ENCODE data around the gene RHBDD3. TPM values are rescaled to one million over a fixed set of nuclear protein-coding genes. Genes with fewer than 3 reads are reported as not detected.

The RHBDD3 gene
- total RNA-seq, 1 donor from 2014 or later = 14.3 TPM

- DNase-seq = no peak
Measured at GRCh38 chr22:29216873-29217666, 50.7 kb downstream of the RHBDD3 start.

- no peak for DNase-seq
Measured at GRCh38 chr22:29216011-29216872, 51.5 kb downstream of the RHBDD3 start.

- no peak for DNase-seq
Measured at GRCh38 chr22:29215012-29215860, 52.5 kb downstream of the RHBDD3 start.

- DNase-seq = no peak
Measured at GRCh38 chr22:29214232-29214631, 53.5 kb downstream of the RHBDD3 start.

- DNase-seq = no peak
Measured at GRCh38 chr22:29213493-29213892, 54.3 kb downstream of the RHBDD3 start.

GRCh38 chr22:29212743-29213142, 55.0 kb downstream of the RHBDD3 start:
- DNase-seq = no peak

GRCh38 chr22:29211466-29211865, 56.3 kb downstream of the RHBDD3 start:
- no peak for DNase-seq

- DNase-seq = no peak
Measured at GRCh38 chr22:29211066-29211465, 56.7 kb downstream of the RHBDD3 start.

Other genes starting within 250 kb of the RHBDD3 start
- gene C22orf31, start 206.2 kb downstream of the RHBDD3 start, total RNA-seq = not detected
- 18.9 TPM for gene KREMEN1, start 194.9 kb downstream of the RHBDD3 start, total RNA-seq
- gene EMID1, start 62.1 kb downstream of the RHBDD3 start, total RNA-seq = 31.8 TPM
- 186 TPM for gene EWSR1, start 287 bp upstream of the RHBDD3 start, total RNA-seq
- gene GAS2L1, start 38.7 kb upstream of the RHBDD3 start, total RNA-seq = 7.3 TPM
- gene RASL10A, start 47.7 kb upstream of the RHBDD3 start, total RNA-seq = 15.0 TPM
- gene AP1B1, start 120.6 kb upstream of the RHBDD3 start, total RNA-seq = 37.1 TPM
- gene RFPL1, start 170.6 kb upstream of the RHBDD3 start, total RNA-seq = not detected
- gene NEFH, start 212.2 kb upstream of the RHBDD3 start, total RNA-seq = 0.47 TPM